GM23338 (cell line): Measurements from ENCODE around the gene PICK1. TPM values are rescaled to one million over a fixed set of nuclear protein-coding genes. Genes with fewer than 3 reads are reported as not detected.

Experiments
- ATAC-seq: fragments of 200-7000 bp; cut with Tn5 transposase; 3 replicates; pipeline ENCODE4 v1.9.1; 2020
- DNase-seq: peaks from one replicate; pipeline ENCODE4 v3.0.0-alpha.2; 2015; ENCODE audit warnings: low spot score
- H2AFZ ChIP-seq: fragments of 200-600 bp; sonication (generic); 2 replicates; pipeline ENCODE4 v1.8.0; 2016; ENCODE audit warnings: antibody characterized with exemption, mild to moderate bottlenecking, moderate library complexity
- H3F3A ChIP-seq: fragments of 200-600 bp; sonication (generic); replicated peaks from 2 replicates; pipeline ENCODE4 v1.8.0; 2017; ENCODE audit warnings: antibody characterized with exemption, mixed run types, low read depth
- H3K27ac ChIP-seq: fragments of 200-600 bp; sonication (generic); 2 replicates; pipeline ENCODE4 v1.6.1; 2016; ENCODE audit warnings: low read depth
- H3K27me3 ChIP-seq: fragments of 200-600 bp; sonication (generic); 2 replicates; pipeline ENCODE4 v1.8.0; 2016; ENCODE audit warnings: mild to moderate bottlenecking, mixed run types, moderate library complexity; ENCODE audit not compliant: insufficient read depth
- H3K36me3 ChIP-seq: fragments of 200-600 bp; sonication (generic); 2 replicates; pipeline ENCODE4 v1.8.0; 2016; ENCODE audit warnings: mild to moderate bottlenecking; ENCODE audit not compliant: insufficient read depth
- H3K4me1 ChIP-seq: fragments of 200-600 bp; sonication (generic); 2 replicates; pipeline ENCODE4 v1.8.0; 2016; ENCODE audit warnings: mild to moderate bottlenecking, moderate library complexity; ENCODE audit not compliant: insufficient read depth
- H3K4me2 ChIP-seq: fragments of 200-600 bp; sonication (generic); 2 replicates; pipeline ENCODE4 v1.7.1; 2017; ENCODE audit warnings: mixed run types
- H3K4me3 ChIP-seq: fragments of 200-600 bp; sonication (generic); 2 replicates; pipeline ENCODE4 v1.6.1; 2016; ENCODE audit warnings: mixed run types
- H3K79me2 ChIP-seq: fragments of 200-600 bp; sonication (generic); replicated peaks from 2 replicates; pipeline ENCODE4 v1.8.0; 2017; ENCODE audit warnings: mild to moderate bottlenecking; ENCODE audit not compliant: insufficient read depth
- H3K9me2 ChIP-seq: fragments of 200-600 bp; sonication (generic); 2 replicates; pipeline ENCODE4 v1.8.0; 2017; ENCODE audit not compliant: insufficient read depth
- H4K20me1 ChIP-seq: fragments of 200-600 bp; sonication (generic); replicated peaks from 2 replicates; pipeline ENCODE4 v1.8.0; 2017; ENCODE audit warnings: mild to moderate bottlenecking; ENCODE audit not compliant: insufficient read depth
- H3K27ac Mint-ChIP-seq: 2 replicates; pipeline ENCODE4 v1.8.0; 2020; ENCODE audit warnings: inconsistent platforms, mild to moderate bottlenecking, moderate library complexity, mixed read lengths
- H3K27me3 Mint-ChIP-seq: 3 replicates; pipeline ENCODE4 v1.8.0; 2022; ENCODE audit warnings: low read depth, mild to moderate bottlenecking, moderate library complexity, mixed read lengths, inconsistent platforms; ENCODE audit not compliant: insufficient read depth, poor library complexity
- H3K36me3 Mint-ChIP-seq: 3 replicates; pipeline ENCODE4 v1.8.0; 2021; ENCODE audit warnings: low read depth, mild to moderate bottlenecking, inconsistent platforms, moderate library complexity, mixed read lengths
- H3K4me1 Mint-ChIP-seq: 3 replicates; pipeline ENCODE4 v1.8.0; 2020; ENCODE audit warnings: mild to moderate bottlenecking, inconsistent platforms, mixed read lengths
- H3K4me3 Mint-ChIP-seq: 3 replicates; pipeline ENCODE4 v1.8.0; 2021; ENCODE audit warnings: moderate library complexity, mild to moderate bottlenecking, inconsistent platforms, mixed read lengths
- H3K9me3 Mint-ChIP-seq: 3 replicates; pipeline ENCODE4 v1.8.0; 2020; ENCODE audit warnings: moderate library complexity, mild to moderate bottlenecking, inconsistent platforms, mixed read lengths
- CREB1 ChIP-seq: fragments of 250-450 bp; sonication (Bioruptor Pico); IDR thresholded peaks from 2 replicates; pipeline ENCODE4 v1.5.0; 2020; ENCODE audit warnings: low read depth, mild to moderate bottlenecking, moderate library complexity
- CTCF ChIP-seq, 2 experiments: fragments of 200-600 bp in 1 of 2; sonication (generic) in 1 of 2; conservative IDR thresholded peaks; 2 replicates each; pipeline versions ENCODE4 v1.5.1 to v1.6.1; 2016 to 2017; ENCODE audit warnings: antibody characterized with exemption in 2 of 2, low read depth in 2 of 2, mild to moderate bottlenecking in 2 of 2, moderate library complexity in 1 of 2
- ETS1 ChIP-seq: IDR thresholded peaks from 2 replicates; pipeline ENCODE4 v1.6.1; 2016; ENCODE audit warnings: antibody characterized with exemption
- EZH2 ChIP-seq: fragments of 200-600 bp; sonication (generic); IDR thresholded peaks from one replicate; pipeline ENCODE4 v1.8.0; 2017; ENCODE audit warnings: antibody characterized with exemption, mild to moderate bottlenecking, low read depth; ENCODE audit not compliant: unreplicated experiment
- EZH2phosphoT487 ChIP-seq: fragments of 200-600 bp; sonication (generic); IDR thresholded peaks from one replicate; pipeline ENCODE4 v1.8.1; 2018; ENCODE audit warnings: antibody characterized with exemption; ENCODE audit not compliant: unreplicated experiment
- JUNB ChIP-seq: IDR thresholded peaks from one replicate; pipeline ENCODE4 v1.6.1; 2016; ENCODE audit warnings: antibody characterized with exemption; ENCODE audit not compliant: unreplicated experiment
- NANOG ChIP-seq: IDR thresholded peaks from 2 replicates; pipeline ENCODE4 v1.6.1; 2016; ENCODE audit warnings: antibody characterized with exemption, borderline replicate concordance
- POLR2AphosphoS5 ChIP-seq: IDR thresholded peaks from 2 replicates; pipeline ENCODE4 v1.6.1; 2016; ENCODE audit warnings: antibody characterized with exemption, low read depth
- REST ChIP-seq: IDR thresholded peaks from one replicate; pipeline ENCODE4 v1.6.1; 2018; ENCODE audit warnings: antibody characterized with exemption; ENCODE audit not compliant: unreplicated experiment
- STAT1 ChIP-seq: IDR thresholded peaks from one replicate; pipeline ENCODE4 v1.6.1; 2016; ENCODE audit warnings: antibody characterized with exemption; ENCODE audit not compliant: unreplicated experiment
- ZNF114 ChIP-seq: fragments of 250-450 bp; sonication (Bioruptor Pico); IDR thresholded peaks from 2 replicates; pipeline ENCODE4 v1.5.0; 2020; ENCODE audit warnings: mild to moderate bottlenecking, moderate library complexity
- ZNF331 ChIP-seq: fragments of 250-450 bp; sonication (Bioruptor Pico); IDR thresholded peaks from 2 replicates; pipeline ENCODE4 v1.5.0; 2020; ENCODE audit warnings: low read depth, mild to moderate bottlenecking, moderate library complexity
- ZNF462 ChIP-seq: fragments of 250-450 bp; sonication (Bioruptor Pico); IDR thresholded peaks from 2 replicates; pipeline ENCODE4 v1.5.0; 2020; ENCODE audit warnings: mild to moderate bottlenecking, moderate library complexity
- polyA plus RNA-seq: library from polyadenylated mRNA; unstranded; fragments of >200 nt; fragmentation: Nextera tagmentation; extraction: Ambion mirVana; gene quantifications from 2 replicates; pipeline ENCODE4 v1.2.1, GENCODE V29; 2016
- total RNA-seq: library from RNA; depleted of rRNA; stranded (reverse); fragments of >200 nt; shearing (Covaris generic); gene quantifications from 2 replicates; pipeline ENCODE4 v1.2.3, GENCODE V29; 2014

PICK1 gene
- total and polyA plus RNA-seq, 2 experiments from 2014 or later, result 15.9 to 28.3 TPM

GRCh38 chr22:38067761-38068360 is 10.7 kb downstream of the PICK1 start:
- H3K27ac Mint-ChIP-seq, result no peak overlapping the region

More at GRCh38 chr22:38067761-38068360, 10.7 kb downstream of the PICK1 start:
- H3K36me3 Mint-ChIP-seq, result peaks cover 48% of the 10 kb centered on the region
- TF ChIP-seq REST (no peak), ZNF462 (no peak), EZH2 (no peak), STAT1 (no peak), CREB1 (CRISPR knock-in tag) (no peak), POLR2AphosphoS5 (no peak), ETS1 (no peak), ZNF114 (CRISPR knock-in tag) (no peak), EZH2phosphoT487 (no peak), ZNF331 (no peak), CTCF (conservative IDR thresholded peaks at IDR 0.05; ENCODE audit: low read depth in 2 of 2) (no peak), NANOG (no peak), JUNB (no peak)
- no peaks in the 10 kb centered on the region for H3K4me1 ChIP-seq
- no peak overlapping the region for H3K4me2 ChIP-seq
- H3K9me3 Mint-ChIP-seq, result no peaks in the 10 kb centered on the region
- no peaks in the 10 kb centered on the region; the same call in 1 of the 2 replicates for H3K36me3 ChIP-seq
- no peaks in the 10 kb centered on the region for H3K79me2 ChIP-seq
- H3K9me2 ChIP-seq, result no peaks in the 10 kb centered on the region
- DNase-seq (no peak), ATAC-seq (no peak)
- H4K20me1 ChIP-seq, result peaks cover 11% of the 10 kb centered on the region
- no peaks in the 10 kb centered on the region for H3K4me1 Mint-ChIP-seq
- H2AFZ ChIP-seq, result no peak overlapping the region
- no peak overlapping the region for H3K27ac ChIP-seq
- no peak overlapping the region for H3K4me3 ChIP-seq
- peaks cover 7% of the 10 kb centered on the region for H3K27me3 Mint-ChIP-seq
- no peaks in the 10 kb centered on the region for H3F3A ChIP-seq
- no peaks in the 10 kb centered on the region for H3K27me3 ChIP-seq
- no peak overlapping the region for H3K4me3 Mint-ChIP-seq
